GM12801 (cell line): ENCODE data around the gene GALC.

Experiments
- TF ChIP-seq, protein P1 (sequence below): IDR thresholded peaks from one replicate; pipeline ENCODE4 v1.5.1; 2011; ENCODE audit warnings: control low read depth; ENCODE audit not compliant: insufficient read length; ENCODE audit errors: extremely low read depth

GALC gene

DNA sequence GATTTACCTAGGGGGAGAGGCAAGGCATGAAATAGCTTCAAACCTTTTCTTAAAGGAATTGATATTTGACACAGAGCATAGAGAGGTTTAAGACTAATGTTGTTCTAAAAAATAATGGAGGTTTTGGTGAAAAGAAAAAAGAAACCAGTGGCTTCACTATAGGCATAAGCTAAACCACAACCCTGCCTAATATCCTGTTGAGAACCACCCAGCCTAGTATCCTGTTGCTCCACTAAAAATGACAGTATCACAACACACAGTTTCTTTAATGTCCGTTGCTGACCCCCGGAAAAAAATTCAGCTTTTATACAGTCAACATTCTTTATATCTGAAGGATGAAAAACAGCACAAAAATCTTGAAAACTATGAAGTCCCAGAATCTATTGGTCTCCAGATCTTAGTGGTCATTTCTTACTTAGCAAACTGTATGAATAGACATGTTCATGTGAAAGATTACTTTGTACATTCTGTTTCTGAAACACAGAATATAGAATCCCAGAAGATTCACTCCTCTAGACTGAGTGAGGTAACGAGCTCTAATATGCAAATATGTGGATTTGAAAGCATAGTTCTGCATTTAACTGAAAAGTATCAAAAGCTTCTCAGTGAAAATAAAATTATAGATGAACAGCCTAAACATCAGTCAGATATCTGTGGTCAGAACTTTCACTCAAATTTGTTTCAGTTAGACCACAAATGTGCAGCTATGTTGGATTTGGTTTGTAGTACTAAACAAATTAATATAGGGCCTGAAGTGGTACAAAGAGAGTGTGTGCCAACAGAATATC, 40.5 kb downstream of the GALC start:
- TF ChIP-seq, protein P1, sequence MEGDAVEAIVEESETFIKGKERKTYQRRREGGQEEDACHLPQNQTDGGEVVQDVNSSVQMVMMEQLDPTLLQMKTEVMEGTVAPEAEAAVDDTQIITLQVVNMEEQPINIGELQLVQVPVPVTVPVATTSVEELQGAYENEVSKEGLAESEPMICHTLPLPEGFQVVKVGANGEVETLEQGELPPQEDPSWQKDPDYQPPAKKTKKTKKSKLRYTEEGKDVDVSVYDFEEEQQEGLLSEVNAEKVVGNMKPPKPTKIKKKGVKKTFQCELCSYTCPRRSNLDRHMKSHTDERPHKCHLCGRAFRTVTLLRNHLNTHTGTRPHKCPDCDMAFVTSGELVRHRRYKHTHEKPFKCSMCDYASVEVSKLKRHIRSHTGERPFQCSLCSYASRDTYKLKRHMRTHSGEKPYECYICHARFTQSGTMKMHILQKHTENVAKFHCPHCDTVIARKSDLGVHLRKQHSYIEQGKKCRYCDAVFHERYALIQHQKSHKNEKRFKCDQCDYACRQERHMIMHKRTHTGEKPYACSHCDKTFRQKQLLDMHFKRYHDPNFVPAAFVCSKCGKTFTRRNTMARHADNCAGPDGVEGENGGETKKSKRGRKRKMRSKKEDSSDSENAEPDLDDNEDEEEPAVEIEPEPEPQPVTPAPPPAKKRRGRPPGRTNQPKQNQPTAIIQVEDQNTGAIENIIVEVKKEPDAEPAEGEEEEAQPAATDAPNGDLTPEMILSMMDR, result no peak

DNA sequence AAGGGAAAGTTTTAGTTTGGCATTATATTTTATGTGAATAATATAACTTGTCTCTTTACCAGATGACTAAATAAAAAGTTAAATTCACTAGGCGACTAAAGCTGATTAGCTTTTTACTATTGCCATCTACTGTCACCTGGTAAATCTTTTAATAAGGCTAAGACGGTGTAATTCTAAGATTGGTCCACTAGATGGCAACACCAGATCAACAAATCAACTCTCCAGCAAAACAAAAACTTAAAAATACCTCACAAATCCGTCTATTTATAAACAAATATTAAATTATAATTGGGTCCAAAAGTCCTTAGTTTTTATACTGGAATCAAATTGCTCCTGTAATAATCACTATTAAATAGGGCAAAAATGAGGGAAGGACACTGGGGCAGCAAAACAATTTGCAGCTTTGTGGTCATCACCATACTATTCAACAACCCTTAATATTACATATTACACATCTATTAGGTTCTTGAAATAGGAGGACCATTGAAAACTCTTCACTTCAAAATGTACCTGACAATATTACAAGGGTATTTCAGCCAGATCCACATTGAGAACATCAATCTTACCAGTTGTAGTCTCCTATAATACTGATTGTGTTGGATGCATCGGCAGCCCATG, 47.9 kb downstream of the GALC start:
- TF ChIP-seq, protein P1, result no peak

DNA sequence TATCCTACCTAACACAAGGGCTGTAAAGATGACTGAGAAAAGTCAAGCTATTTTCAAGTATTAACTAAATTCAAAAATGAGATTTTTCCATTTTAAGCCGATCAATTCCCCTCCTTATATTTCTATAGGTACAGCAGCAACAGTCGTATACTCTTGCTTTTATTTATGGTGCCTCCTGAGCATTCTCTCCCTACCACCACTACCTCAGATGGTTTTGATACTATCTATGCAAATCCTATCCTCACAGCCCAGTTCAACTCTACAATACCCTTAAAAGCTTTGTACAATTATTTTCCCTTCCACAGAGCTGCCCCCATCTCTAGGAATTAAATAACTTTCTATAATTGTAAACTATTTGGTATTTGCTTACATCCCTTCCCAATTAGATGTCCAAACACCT, 52.1 kb downstream of the GALC start:
- TF ChIP-seq, protein P1, result no peak

DNA sequence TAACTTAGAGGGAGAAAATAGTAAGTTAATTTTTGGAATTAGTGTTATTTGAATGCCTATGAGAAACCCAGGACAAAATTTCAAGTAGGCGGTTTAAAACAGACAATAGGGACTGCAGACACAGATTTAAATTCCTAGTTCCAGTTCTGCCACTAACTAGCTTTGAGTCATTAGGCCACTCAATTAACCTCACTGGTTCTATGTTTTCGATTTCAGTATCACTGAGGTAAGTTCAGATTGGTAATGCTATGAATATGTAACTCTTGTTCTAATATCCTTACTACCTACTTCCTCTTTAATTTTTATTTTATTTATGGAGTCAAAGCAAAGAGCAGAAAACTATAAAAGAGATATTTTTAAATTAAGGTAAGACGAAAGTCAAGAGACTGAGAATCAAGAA, 52.6 kb downstream of the GALC start:
- TF ChIP-seq, protein P1, result no peak

DNA sequence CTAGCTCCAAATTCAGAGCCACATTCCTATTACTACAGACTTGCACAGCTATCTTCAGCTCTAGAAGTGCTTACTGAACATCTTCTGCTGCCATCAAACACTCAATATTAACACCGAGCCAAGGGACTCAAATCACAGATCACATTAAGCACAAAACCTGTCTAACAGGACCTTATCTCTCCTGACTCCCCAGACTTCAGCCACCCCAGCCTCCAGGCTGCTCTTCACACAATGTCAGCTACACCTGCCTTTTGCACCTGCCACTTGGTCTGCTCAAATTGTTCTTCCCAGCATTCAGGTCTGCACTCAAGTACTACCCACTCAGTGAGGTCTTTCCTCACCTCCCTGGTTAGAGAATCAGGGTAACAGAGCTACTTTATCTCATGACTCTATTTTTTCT, 57.1 kb downstream of the GALC start:
- TF ChIP-seq, protein P1, result no peak

DNA sequence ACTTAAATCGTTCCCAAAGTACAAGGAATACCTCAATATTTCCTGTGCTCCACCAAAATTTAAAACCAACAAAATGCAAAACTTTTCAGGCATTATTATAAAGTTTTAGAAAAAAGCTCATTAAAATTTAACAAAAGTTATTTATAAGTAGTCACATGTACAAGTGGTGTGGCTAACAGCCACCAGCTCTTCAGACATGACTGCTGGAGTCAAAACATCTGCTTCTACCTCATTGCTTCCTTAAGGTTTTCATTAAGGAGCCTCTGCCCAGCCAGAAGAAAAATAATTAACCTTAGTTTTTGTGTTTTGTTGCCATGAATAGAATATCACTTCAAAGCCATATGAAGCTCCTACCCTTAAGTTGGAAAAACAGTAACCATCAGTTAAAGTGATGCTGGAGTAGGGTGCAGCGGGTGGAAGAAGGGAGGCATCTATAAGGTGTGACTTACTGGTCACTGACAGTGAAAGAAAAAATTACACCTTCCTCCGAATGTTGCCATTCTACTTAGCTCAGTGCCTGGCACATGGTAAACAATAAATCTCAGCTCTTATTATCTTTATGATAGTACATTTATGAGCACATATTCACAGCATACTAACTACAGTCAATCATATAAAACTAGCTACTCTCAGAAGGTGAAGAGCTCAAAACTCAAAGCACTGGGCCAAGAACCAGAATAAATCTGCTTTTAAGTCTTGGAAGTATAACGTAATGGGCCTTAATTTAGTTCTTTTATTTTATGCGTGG, 57.7 kb downstream of the GALC start:
- TF ChIP-seq, protein P1, result no peak

DNA sequence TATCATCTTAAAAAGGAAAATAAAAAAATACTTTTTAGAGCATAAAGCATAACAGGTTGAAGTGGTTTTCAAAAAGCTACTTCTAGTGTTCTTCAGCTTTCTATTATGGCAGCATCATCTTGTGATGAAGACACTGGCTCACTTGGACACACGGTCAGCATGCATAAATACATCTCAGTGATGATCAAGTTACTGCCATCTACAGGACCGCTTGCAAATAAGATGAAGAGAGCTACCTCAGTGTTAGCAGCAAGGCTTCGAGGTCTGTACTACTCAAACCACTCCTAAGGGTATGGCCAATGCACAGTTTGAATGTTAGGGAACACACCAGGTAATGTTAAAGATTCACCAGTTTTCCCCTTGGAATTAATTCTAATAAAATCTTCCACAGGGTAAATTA, 58.8 kb downstream of the GALC start:
- TF ChIP-seq, protein P1, result no peak
